Duodenal mucosa (tissue), 2 donors: ENCODE results near the gene SRM.
"Not testable (repeated sequence)": the region's sequence is repeated elsewhere in the genome, so short reads cannot be mapped to it uniquely, and the experiment has no call there.

ENCODE experiments used
- H3K27ac ChIP-seq: one replicate; pipeline ENCODE4 v1.7.0; 2013; ENCODE audit warnings: low read depth, low read length
- H3K27me3 ChIP-seq, 2 donors: one replicate each; pipeline ENCODE4 v1.7.0; 2013; ENCODE audit warnings: low read length in 2 of 2, control low read depth in 1 of 2; ENCODE audit not compliant: insufficient read depth in 2 of 2, control insufficient read depth in 1 of 2
- H3K36me3 ChIP-seq, 2 donors: one replicate each; pipeline ENCODE4 v1.7.0; 2013; ENCODE audit warnings: low read length in 2 of 2, control low read depth in 1 of 2; ENCODE audit not compliant: insufficient read depth in 2 of 2, control insufficient read depth in 1 of 2
- H3K4me1 ChIP-seq, 2 donors: one replicate each; pipeline ENCODE4 v1.7.0; 2013; ENCODE audit warnings: low read length in 2 of 2, control low read depth in 1 of 2; ENCODE audit not compliant: insufficient read depth in 2 of 2, control insufficient read depth in 1 of 2
- H3K4me3 ChIP-seq, 2 donors: one replicate each; pipeline ENCODE4 v1.7.0; 2013; ENCODE audit warnings: low read length in 2 of 2, low read depth in 1 of 2
- H3K9ac ChIP-seq, 2 donors: one replicate each; pipeline ENCODE4 v1.7.0; 2013; ENCODE audit warnings: low read length in 2 of 2, low read depth in 1 of 2
- H3K9me3 ChIP-seq, 2 donors: one replicate each; pipeline ENCODE4 v1.7.0; 2013; ENCODE audit warnings: low read length in 2 of 2, control low read depth in 1 of 2; ENCODE audit not compliant: control insufficient read depth in 1 of 2

The SRM gene

DNA sequence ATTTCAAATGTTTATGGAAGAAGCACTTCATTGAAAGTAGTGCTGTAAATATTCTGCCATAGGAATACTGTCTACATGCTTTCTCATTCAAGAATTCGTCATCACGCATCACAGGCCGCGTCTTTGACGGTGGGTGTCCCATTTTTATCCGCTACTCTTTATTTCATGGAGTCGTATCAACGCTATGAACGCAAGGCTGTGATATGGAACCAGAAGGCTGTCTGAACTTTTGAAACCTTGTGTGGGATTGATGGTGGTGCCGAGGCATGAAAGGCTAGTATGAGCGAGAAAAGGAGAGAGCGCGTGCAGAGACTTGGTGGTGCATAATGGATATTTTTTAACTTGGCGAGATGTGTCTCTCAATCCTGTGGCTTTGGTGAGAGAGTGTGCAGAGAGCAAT is 36.6 kb downstream of the SRM start:
- Histone ChIP-seq H3K9ac (no peak overlapping the region), H3K4me1 (no peaks in the 10 kb centered on the region), H3K27me3 (no peaks in the 10 kb centered on the region), H3K4me3 (no peak overlapping the region), H3K9me3 (no peaks in the 10 kb centered on the region), H3K27ac (no peak overlapping the region), H3K36me3 (peaks cover 44 to 89% of the 10 kb centered on the region in 2 donors)

DNA sequence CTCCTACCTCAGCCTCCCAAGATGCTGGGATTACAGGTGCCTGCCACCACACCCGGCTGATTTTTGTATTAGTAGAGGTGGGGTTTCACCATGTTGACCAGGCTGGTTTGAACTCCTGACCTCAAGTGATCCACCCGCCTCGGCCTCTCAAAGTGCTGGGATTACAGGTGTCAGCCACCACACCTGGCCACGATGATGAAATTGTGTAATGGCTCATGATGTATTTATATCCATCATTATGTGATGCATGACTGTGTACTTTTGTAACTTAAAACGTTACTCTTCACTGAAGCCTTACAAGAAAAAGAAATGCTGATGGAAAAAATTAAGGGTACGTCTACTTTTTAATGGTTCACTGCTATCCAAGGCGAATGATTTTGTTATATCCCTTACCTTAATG is 39.8 kb downstream of the SRM start:
- Histone ChIP-seq H3K27me3 (no peaks in the 10 kb centered on the region), H3K36me3 (peaks cover 45 to 89% of the 10 kb centered on the region in 2 donors), H3K9me3 (no peaks in the 10 kb centered on the region), H3K9ac (no peak overlapping the region), H3K4me3 (no peak overlapping the region), H3K4me1 (no peaks in the 10 kb centered on the region), H3K27ac (no peak overlapping the region)

DNA sequence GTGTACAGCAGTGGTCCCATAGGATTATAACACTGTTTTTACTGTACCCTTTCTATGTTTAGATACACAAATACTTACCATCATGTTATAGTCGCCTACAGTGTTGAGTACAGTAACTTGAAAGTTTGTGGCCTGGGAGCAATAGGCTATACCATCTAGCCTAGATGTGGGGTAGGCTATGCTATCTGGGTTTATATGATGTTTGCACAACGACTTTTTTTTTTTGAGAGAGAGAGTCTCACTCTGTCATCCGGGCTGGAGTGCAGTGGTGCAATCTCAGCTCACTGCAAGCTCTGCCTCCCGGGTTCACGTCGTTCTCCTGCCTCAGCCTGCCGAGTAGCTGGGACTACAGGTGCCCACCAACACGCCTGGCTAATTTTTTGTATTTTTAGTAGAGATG is 40.5 kb downstream of the SRM start:
- H3K9me3 ChIP-seq, H3K27ac ChIP-seq, H3K9ac ChIP-seq, H3K4me1 ChIP-seq, H3K27me3 ChIP-seq, H3K4me3 ChIP-seq: not testable (repeated sequence)
- H3K36me3 ChIP-seq: peaks cover 44 to 88% of the 10 kb centered on the region in 2 donors

DNA sequence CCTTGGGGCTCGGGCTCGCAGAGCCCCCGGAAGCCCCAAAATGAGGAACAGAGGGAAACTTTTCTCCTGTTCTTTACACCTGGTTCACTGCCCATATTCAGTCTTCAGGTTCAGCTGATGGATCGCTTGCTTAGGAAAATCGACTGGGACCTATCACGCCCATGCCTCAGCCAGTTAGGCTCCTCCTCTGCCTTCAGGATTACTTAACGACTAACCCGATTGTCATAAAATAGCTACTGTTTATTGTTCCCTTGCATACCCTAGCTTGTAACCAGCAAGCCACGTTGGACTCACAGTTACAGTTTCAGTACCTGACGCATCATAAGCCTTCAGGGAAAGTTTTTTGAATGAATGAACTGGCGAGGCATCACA is 46.7 kb downstream of the SRM start:
- H3K9ac ChIP-seq: peak overlapping the region; percentile 87 to 92
- H3K36me3 ChIP-seq: peaks cover 12 to 39% of the 10 kb centered on the region in 2 donors
- no peak overlapping the region for H3K27ac ChIP-seq
- H3K9me3 ChIP-seq: no peaks in the 10 kb centered on the region
- peaks cover 13 to 22% of the 10 kb centered on the region in 2 donors for H3K4me1 ChIP-seq
- peak overlapping the region; percentile 82 to 84 for H3K4me3 ChIP-seq
- H3K27me3 ChIP-seq: no peaks in the 10 kb centered on the region

DNA sequence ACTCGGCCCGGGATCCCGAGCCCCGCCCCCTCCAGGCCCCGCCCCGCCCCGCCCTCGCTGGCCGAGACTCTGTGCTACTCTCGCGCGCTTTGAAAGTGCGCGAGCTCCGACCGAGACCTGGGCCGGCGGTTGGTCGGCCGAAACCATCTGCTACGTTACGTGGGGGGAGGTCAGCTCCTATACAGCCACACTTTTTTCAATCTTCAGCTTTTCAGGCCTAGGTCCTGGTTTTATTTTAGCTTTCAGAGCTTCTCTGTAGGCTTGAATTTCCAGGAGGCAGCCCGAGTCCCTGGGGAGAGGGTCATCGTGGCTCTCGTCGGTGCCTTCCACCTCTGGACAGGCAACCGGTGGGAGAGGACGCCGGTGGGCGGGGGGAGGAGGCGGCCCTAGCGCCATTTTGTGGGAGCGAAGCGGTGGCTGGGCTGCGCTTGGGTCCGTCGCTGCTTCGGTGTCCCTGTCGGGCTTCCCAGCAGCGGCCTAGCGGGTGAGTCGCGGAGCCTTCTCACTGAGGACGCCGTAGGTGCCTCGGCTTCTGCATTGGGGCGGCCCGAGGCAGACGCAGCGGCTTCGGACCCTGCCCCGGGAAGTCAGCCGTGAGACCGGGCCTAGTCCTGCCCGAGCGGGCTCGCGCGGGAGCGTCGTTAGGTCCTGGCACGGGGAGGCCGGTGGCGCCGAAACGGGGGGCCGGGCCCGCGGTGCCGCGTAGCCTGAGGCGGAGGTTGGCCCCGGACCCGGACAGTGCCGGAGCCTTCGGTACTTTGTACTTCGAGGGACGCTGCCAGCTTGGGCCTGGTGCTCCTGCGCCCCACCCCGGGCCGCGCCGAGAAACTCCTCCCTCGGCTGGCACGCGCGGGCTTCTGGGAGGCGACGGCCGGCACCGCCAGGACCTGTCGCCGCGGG is 47.3 kb downstream of the SRM start, which contains the start of gene TARDBP:
Gene TARDBP (plus strand): TSS at position 395 of the 900 bp plus-strand sequence. CDS start 1,074 bp downstream, outside the sequence.
- Histone ChIP-seq H3K9ac (peak within 1 kb of the TSS; percentile 87 to 92), H3K27ac (peak within 1 kb of the TSS; percentile 95), H3K27me3 (no peaks in the 10 kb centered on the region), H3K36me3 (peaks cover 12 to 36% of the 10 kb centered on the region in 2 donors), H3K9me3 (no peaks in the 10 kb centered on the region), H3K4me3 (peak within 1 kb of the TSS; percentile 82 to 84), H3K4me1 (peaks cover 13 to 22% of the 10 kb centered on the region in 2 donors)
